GM23248 (cell line): ENCODE data around the gene PHLDA3. TPM values are rescaled to one million over a fixed set of nuclear protein-coding genes. Genes with fewer than 3 reads are reported as not detected.

Source experiments
- DNase-seq: peaks from one replicate; pipeline ENCODE4 v3.0.0-alpha.2; 2015
- H2AFZ ChIP-seq: fragments of 200-600 bp; sonication (generic); 2 replicates; pipeline ENCODE4 v1.6.1; 2016; ENCODE audit warnings: antibody characterized with exemption
- H3F3A ChIP-seq: fragments of 200-600 bp; sonication (generic); 2 replicates; pipeline ENCODE4 v1.6.1; 2016; ENCODE audit warnings: mild to moderate bottlenecking, antibody characterized with exemption, mixed run types; ENCODE audit not compliant: insufficient read depth
- H3K27ac ChIP-seq: fragments of 200-600 bp; sonication (generic); 2 replicates; pipeline ENCODE4 v1.5.1; 2016; ENCODE audit warnings: mild to moderate bottlenecking
- H3K27me3 ChIP-seq: fragments of 200-600 bp; sonication (generic); replicated peaks from 2 replicates; pipeline ENCODE4 v1.6.1; 2016; ENCODE audit warnings: mild to moderate bottlenecking; ENCODE audit not compliant: insufficient read depth
- H3K36me3 ChIP-seq: fragments of 200-600 bp; sonication (generic); 2 replicates; pipeline ENCODE4 v1.6.1; 2016; ENCODE audit warnings: low read depth, mild to moderate bottlenecking
- H3K4me1 ChIP-seq: fragments of 200-600 bp; sonication (generic); 2 replicates; pipeline ENCODE4 v1.6.1; 2016; ENCODE audit warnings: mild to moderate bottlenecking; ENCODE audit not compliant: insufficient read depth
- H3K4me2 ChIP-seq: fragments of 200-600 bp; sonication (generic); one replicate; pipeline ENCODE4 v1.6.1; 2016; ENCODE audit warnings: mild to moderate bottlenecking; ENCODE audit not compliant: unreplicated experiment
- H3K4me3 ChIP-seq: fragments of 200-600 bp; sonication (generic); 2 replicates; pipeline ENCODE4 v1.5.1; 2016; ENCODE audit warnings: mild to moderate bottlenecking
- H3K79me2 ChIP-seq: fragments of 200-600 bp; sonication (generic); 2 replicates; pipeline ENCODE4 v1.6.1; 2016; ENCODE audit warnings: mild to moderate bottlenecking; ENCODE audit not compliant: insufficient read depth
- H3K9ac ChIP-seq: fragments of 200-600 bp; sonication (generic); 2 replicates; pipeline ENCODE4 v1.6.1; 2016; ENCODE audit warnings: mild to moderate bottlenecking
- H3K9me2 ChIP-seq: fragments of 200-600 bp; sonication (generic); 2 replicates; pipeline ENCODE4 v1.6.1; 2016; ENCODE audit warnings: mixed run types, mild to moderate bottlenecking, moderate library complexity; ENCODE audit not compliant: insufficient read depth
- H3K9me3 ChIP-seq: fragments of 200-600 bp; sonication (generic); one replicate; pipeline ENCODE4 v1.6.1; 2017; ENCODE audit warnings: low read depth
- H4K20me1 ChIP-seq: fragments of 200-600 bp; sonication (generic); 2 replicates; pipeline ENCODE4 v1.6.0; 2016; ENCODE audit not compliant: insufficient read depth
- EZH2 ChIP-seq: fragments of 200-600 bp; sonication (generic); IDR thresholded peaks from 2 replicates; pipeline ENCODE4 v1.6.1; 2018; ENCODE audit warnings: antibody characterized with exemption, mild to moderate bottlenecking; ENCODE audit not compliant: insufficient read depth, poor library complexity, severe bottlenecking
- EZH2phosphoT487 ChIP-seq: fragments of 200-600 bp; sonication (generic); IDR thresholded peaks from 2 replicates; pipeline ENCODE4 v1.6.1; 2018; ENCODE audit warnings: antibody characterized with exemption, moderate library complexity, mild to moderate bottlenecking, low read depth; ENCODE audit not compliant: insufficient read depth
- WGBS, 2 experiments: methylation state at CpG; one replicate each; pipeline ENCODE4 v1.1.6; 2015 to 2017; ENCODE audit warnings: low lambda C conversion rate in 2 of 2, low coverage in 1 of 2; ENCODE audit errors: missing lambda C conversion rate in 2 of 2; 5-methylcytosine and 5-hydroxymethylcytosine counted together
- in situ Hi-C: fragments of 300-500 bp; cut with MboI; formaldehyde crosslinking; loops from 2 replicates; pipeline ENCODE4 v1.15.0; 2020
- polyA plus RNA-seq: library from polyadenylated mRNA; unstranded; fragments of >200 nt; fragmentation: Nextera tagmentation; extraction: Ambion mirVana; gene quantifications from 2 replicates; pipeline ENCODE4 v1.2.1, GENCODE V29; 2016
- total RNA-seq: library from RNA; depleted of rRNA; stranded (reverse); fragments of >200 nt; shearing (Covaris generic); gene quantifications from 2 replicates; pipeline ENCODE4 v1.2.3, GENCODE V29; 2014

Gene PHLDA3
- total and polyA plus RNA-seq, 2 experiments from 2014 or later = 112 to 162 TPM

DNA sequence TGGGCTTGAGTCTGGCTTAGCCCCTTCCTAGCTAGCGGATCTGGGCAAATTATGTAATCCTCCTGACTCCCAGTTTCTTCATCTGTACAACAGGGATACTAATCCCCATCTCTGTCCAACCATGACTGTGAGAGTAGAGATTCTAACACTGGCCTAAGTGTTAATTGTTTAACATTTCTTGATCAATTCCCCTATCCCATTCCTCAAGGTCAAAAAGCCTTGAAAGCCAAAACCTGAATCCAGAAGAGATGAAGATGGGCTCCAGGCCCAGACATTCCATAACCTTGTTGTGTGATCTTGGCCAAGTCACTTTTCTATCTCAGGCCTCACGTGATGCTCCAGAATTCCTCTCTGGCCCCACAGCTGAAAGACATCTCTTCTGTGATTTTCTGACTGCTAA, 18.8 kb upstream of the PHLDA3 start:
- Histone ChIP-seq H3K9me3 (no peaks in the 10 kb centered on the region), H3K9me2 (no peaks in the 10 kb centered on the region), H2AFZ (no peak overlapping the region), H4K20me1 (no peaks in the 10 kb centered on the region), H3F3A (peaks cover 69% of the 10 kb centered on the region), H3K27ac (peak overlapping the region; percentile 94; the same call in 1 of the 2 replicates), H3K4me3 (no peak overlapping the region), H3K4me1 (peaks cover 40% of the 10 kb centered on the region), H3K79me2 (peaks cover 35% of the 10 kb centered on the region), H3K9ac (no peak overlapping the region), H3K27me3 (no peaks in the 10 kb centered on the region), H3K4me2 (no peak overlapping the region), H3K36me3 (peaks cover 49% of the 10 kb centered on the region)
- no peak for TF ChIP-seq EZH2
- no peak for TF ChIP-seq EZH2phosphoT487
- WGBS, 2 experiments = 84 to 88% methylated on average over 2 of the region's 2 CpGs
- DNase-seq = peak; percentile 38
- in situ Hi-C loops = no loop called here

DNA sequence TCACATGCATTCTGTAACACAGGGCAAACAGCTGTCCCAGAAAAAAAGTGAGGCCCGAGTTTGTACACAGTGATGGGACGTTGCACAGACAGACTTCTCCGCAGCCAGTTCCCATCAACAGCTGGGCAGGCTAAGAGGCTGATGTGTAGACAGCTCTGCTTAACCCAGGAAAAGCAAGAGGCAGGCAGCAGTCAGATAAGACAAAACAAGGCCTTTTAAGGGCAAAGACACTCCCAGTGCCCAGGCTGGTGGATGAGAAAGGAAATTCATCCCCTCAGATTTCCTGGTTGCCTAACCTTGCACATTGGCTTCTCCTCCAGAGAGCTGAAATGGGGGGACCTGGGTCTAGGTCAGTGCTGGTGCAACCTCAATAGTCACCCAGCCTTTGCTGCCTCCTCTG, 17.2 kb upstream of the PHLDA3 start:
- H3K4me3 ChIP-seq = no peak overlapping the region

DNA sequence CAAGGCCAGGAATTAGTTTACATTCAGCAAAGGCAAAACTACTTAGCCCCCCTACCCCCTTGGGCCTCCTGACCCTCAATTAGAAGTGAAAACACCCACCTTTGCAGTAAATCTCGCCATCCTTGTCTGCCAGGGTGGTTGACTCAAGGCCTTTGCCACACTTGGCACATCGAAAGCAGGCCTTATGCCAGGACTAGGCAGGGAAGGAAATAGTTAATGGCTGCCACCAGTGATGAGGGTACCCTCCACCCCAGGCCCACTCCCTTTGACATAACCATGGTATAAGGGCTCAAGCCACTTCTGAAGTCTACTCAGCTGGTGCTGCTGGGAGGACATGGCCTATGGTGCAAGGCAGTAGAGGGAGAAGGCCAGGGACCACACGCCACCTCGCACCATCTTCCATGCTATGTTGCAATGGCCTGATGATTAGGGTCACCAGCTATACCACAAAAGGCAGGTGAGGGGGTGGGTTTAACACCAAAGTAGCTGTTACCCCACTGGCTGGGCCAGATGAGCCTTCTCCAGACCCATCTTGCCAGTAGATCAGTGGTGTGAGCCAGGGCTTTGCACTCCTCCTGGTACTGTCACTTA, 16.3 kb upstream of the PHLDA3 start:
- WGBS, 2 experiments = 85 to 90% methylated on average over 4 of the region's 4 CpGs

More for the DNA sequence above, 17.2 kb upstream of the PHLDA3 start:
- no peak overlapping the region for H3K27ac ChIP-seq
- no peaks in the 10 kb centered on the region for H4K20me1 ChIP-seq
- DNase-seq = peak; percentile 27
- H3K9ac ChIP-seq = no peak overlapping the region
- no peaks in the 10 kb centered on the region for H3K27me3 ChIP-seq
- peaks cover 20% of the 10 kb centered on the region for H3K79me2 ChIP-seq
- no peaks in the 10 kb centered on the region for H3K9me2 ChIP-seq
- H3K4me1 ChIP-seq = peaks cover 40% of the 10 kb centered on the region
- in situ Hi-C loops = no loop called here
- H3F3A ChIP-seq = peaks cover 60% of the 10 kb centered on the region
- H3K36me3 ChIP-seq = peaks cover 43% of the 10 kb centered on the region
- no peak overlapping the region for H3K4me2 ChIP-seq
- H2AFZ ChIP-seq = no peak overlapping the region
- 56 to 65% methylated on average over 3 of the region's 3 CpGs for WGBS, 2 experiments
- TF ChIP-seq EZH2 (no peak), EZH2phosphoT487 (no peak)
- H3K9me3 ChIP-seq = no peaks in the 10 kb centered on the region

DNA sequence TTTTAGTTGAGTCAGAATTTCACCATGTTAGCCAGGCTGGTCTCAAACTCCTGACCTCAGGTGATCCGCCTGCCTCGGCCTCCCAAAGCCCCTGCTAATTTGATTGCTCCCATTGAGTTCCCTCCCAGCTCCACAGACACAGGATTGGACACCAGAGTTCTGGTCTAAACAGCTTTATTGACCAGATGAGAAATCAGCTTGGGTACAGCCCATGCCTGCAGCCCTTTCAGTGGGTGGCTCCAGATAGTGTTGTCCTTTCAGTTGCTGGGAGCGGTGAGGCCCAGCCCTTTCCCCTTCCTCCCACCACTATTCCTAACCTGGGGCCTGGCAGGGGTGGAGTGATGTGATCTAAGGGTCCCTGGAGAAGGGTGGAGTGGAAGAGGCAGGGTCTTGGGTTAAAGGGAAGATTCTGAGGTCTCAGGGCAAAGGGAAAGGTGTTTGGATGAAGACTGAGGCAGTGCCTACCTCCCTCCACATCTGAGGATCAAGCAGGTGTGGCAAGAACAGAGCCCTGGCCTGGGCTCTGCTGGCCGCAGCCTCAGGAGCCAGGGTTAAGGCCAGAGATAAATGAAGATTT, 14.5 kb upstream of the PHLDA3 start:
- Histone ChIP-seq H3K4me1 (peaks cover 33% of the 10 kb centered on the region), H3F3A (peaks cover 50% of the 10 kb centered on the region), H3K9me3 (no peaks in the 10 kb centered on the region), H3K27ac (peak overlapping the region; percentile 13; the same call in 1 of the 2 replicates), H2AFZ (no peak overlapping the region), H4K20me1 (no peaks in the 10 kb centered on the region), H3K4me3 (no peak overlapping the region), H3K9ac (no peak overlapping the region), H3K4me2 (no peak overlapping the region), H3K27me3 (no peaks in the 10 kb centered on the region), H3K36me3 (peaks cover 34% of the 10 kb centered on the region), H3K79me2 (peaks cover 5% of the 10 kb centered on the region), H3K9me2 (no peaks in the 10 kb centered on the region)
- WGBS, 2 experiments = 98 to 100% methylated on average over 4 of the region's 4 CpGs
- DNase-seq = no peak
- no peak for TF ChIP-seq EZH2phosphoT487
- TF ChIP-seq EZH2 = no peak
- in situ Hi-C loops = no loop called here

More for the DNA sequence above, 16.3 kb upstream of the PHLDA3 start:
- Histone ChIP-seq H3K36me3 (peaks cover 43% of the 10 kb centered on the region), H3K9ac (no peak overlapping the region), H3K9me3 (no peaks in the 10 kb centered on the region), H3K4me2 (no peak overlapping the region), H3F3A (peaks cover 53% of the 10 kb centered on the region), H3K4me3 (no peak overlapping the region), H4K20me1 (no peaks in the 10 kb centered on the region), H3K79me2 (peaks cover 12% of the 10 kb centered on the region), H3K27me3 (no peaks in the 10 kb centered on the region), H3K9me2 (no peaks in the 10 kb centered on the region), H3K4me1 (peaks cover 40% of the 10 kb centered on the region), H2AFZ (no peak overlapping the region), H3K27ac (no peak overlapping the region)
- no peak for DNase-seq
- no peak for TF ChIP-seq EZH2phosphoT487
- TF ChIP-seq EZH2 = no peak
- in situ Hi-C loops = no loop called here
